ENCODE results near the gene MAGI2. TPM values are rescaled to one million over a fixed set of nuclear protein-coding genes. Genes with fewer than 3 reads are reported as not detected.
"Not testable (repeated sequence)": the region's sequence is repeated elsewhere in the genome, so short reads cannot be mapped to it uniquely, and the experiment has no call there.

Gene MAGI2
- total and polyA plus RNA-seq, 2 donors (not counting 3 experiments of a cell fraction or from before 2014, with no cell fraction given) = 0.28 to 6.0 TPM

GRCh38 chr7:79451580-79451979, 1.9 kb downstream of the MAGI2 start:
- DNase-seq (ENCODE audit: low read depth, low spot score) (no peak), FAIRE-seq (no peak)
- H3K27ac ChIP-seq (ENCODE audit: insufficient read depth, low read depth, low read length) = peak overlapping the region; percentile 78
- no peaks in the 10 kb centered on the region for H4K20me1 ChIP-seq (replicated peaks; ENCODE audit: control insufficient read depth, extremely low read depth, insufficient read depth, low read length)
- ChIA-PET POLR2A (interaction anchor here (0.8 kb wide), 1 partner anchor 16 kb away, joined by 3 read pairs; no protein-coding TSS in a partner anchor), CTCF (interaction anchor here (0.6 to 3.7 kb wide), 5 partner anchors 11 to 894 kb away, joined by 3 to 33 read pairs (median 4); no protein-coding TSS in a partner anchor)
- peak overlapping the region; percentile 89 for H3K4me2 ChIP-seq (ENCODE audit: insufficient read depth, low read length)
- peak overlapping the region; percentile 78 to 84 (median 82) for H3K4me3 ChIP-seq (replicated peaks in 1 of 3; ENCODE audit: insufficient read depth in 1 of 3, low read depth in 1 of 3, low read length in 3 of 3)
- peak overlapping the region; percentile 92 for H3K9ac ChIP-seq (replicated peaks; ENCODE audit: extremely low read depth, insufficient read depth, low read length)
- no TSS peak for BruUV-seq (replicated peaks)
- H3K79me2 ChIP-seq (ENCODE audit: control insufficient read depth, insufficient read depth, low read length) = peaks cover 12% of the 10 kb centered on the region
- H3K4me1 ChIP-seq (ENCODE audit: control insufficient read depth, extremely low read depth, insufficient read depth, low read length) = peaks cover 19% of the 10 kb centered on the region
- no peaks in the 10 kb centered on the region for H3K9me1 ChIP-seq (replicated peaks; ENCODE audit: control insufficient read depth, extremely low read depth, insufficient read depth, low read length)
- intact Hi-C loops (cut with micrococcal nuclease) = loop anchor here (5.0 kb wide), 1 partner anchor 566 kb away; no protein-coding TSS in a partner anchor
- peaks cover 0 to 3% of the 10 kb centered on the region in 2 experiments for H3K36me3 ChIP-seq (ENCODE audit: control insufficient read depth in 2 of 2, extremely low read depth in 1 of 2, insufficient read depth in 2 of 2, low read length in 2 of 2)
- TF ChIP-seq JUN (IDR thresholded peaks at IDR 0.05; ENCODE audit: borderline replicate concordance, insufficient read depth, insufficient read length, low read depth) (no peak), FOS (IDR thresholded peaks at IDR 0.05; ENCODE audit: borderline replicate concordance, insufficient read depth, low read length) (no peak), POLR2A (IDR thresholded peaks at IDR 0.05; ENCODE audit: low read depth, low read length) (no peak), POLR2AphosphoS5 (IDR thresholded peaks at IDR 0.05; ENCODE audit: insufficient read depth, low read depth, low read length) (no peak), MYC (IDR thresholded peaks at IDR 0.05; ENCODE audit: low read depth, low read length) (no peak), GATA2 (IDR thresholded peaks at IDR 0.05; ENCODE audit: insufficient read depth, insufficient read length, low read depth, low read length) (no peak), EZH2 (IDR thresholded peaks at IDR 0.05; ENCODE audit: borderline replicate concordance, low read depth, low read length, severe bottlenecking) (no peak)
- TF ChIP-seq, protein P1, sequence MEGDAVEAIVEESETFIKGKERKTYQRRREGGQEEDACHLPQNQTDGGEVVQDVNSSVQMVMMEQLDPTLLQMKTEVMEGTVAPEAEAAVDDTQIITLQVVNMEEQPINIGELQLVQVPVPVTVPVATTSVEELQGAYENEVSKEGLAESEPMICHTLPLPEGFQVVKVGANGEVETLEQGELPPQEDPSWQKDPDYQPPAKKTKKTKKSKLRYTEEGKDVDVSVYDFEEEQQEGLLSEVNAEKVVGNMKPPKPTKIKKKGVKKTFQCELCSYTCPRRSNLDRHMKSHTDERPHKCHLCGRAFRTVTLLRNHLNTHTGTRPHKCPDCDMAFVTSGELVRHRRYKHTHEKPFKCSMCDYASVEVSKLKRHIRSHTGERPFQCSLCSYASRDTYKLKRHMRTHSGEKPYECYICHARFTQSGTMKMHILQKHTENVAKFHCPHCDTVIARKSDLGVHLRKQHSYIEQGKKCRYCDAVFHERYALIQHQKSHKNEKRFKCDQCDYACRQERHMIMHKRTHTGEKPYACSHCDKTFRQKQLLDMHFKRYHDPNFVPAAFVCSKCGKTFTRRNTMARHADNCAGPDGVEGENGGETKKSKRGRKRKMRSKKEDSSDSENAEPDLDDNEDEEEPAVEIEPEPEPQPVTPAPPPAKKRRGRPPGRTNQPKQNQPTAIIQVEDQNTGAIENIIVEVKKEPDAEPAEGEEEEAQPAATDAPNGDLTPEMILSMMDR (IDR thresholded peaks at IDR 0.05; ENCODE audit: extremely low read depth in 1 of 2, insufficient read depth in 1 of 2, low read depth in 1 of 2, low read length in 2 of 2) = no peak
- TF ChIP-seq, protein P2, sequence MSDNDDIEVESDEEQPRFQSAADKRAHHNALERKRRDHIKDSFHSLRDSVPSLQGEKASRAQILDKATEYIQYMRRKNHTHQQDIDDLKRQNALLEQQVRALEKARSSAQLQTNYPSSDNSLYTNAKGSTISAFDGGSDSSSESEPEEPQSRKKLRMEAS (IDR thresholded peaks at IDR 0.05; ENCODE audit: insufficient read depth, insufficient read length) = no peak
- H3K9me3 ChIP-seq (replicated peaks; ENCODE audit: control insufficient read depth, insufficient read depth, low read length) = no peaks in the 10 kb centered on the region
- no peaks in the 10 kb centered on the region for H3K27me3 ChIP-seq (ENCODE audit: control insufficient read depth in 2 of 2, insufficient read depth in 2 of 2, low read length in 2 of 2)
- H2AFZ ChIP-seq (ENCODE audit: low read depth, low read length) = peak overlapping the region; percentile 94
- dilution Hi-C loops (cut with MboI; ENCODE audit: extremely low pct_ligation_motif_present, low sequenced_read_pairs) = no loop called here

GRCh38 chr7:79442766-79443165, 10.7 kb downstream of the MAGI2 start:
- H3K4me1 ChIP-seq (ENCODE audit: control insufficient read depth, extremely low read depth, insufficient read depth, low read length); H2AFZ ChIP-seq (ENCODE audit: low read depth, low read length); intact Hi-C loops (cut with micrococcal nuclease); H3K4me2 ChIP-seq (ENCODE audit: insufficient read depth, low read length); dilution Hi-C loops (cut with MboI; ENCODE audit: extremely low pct_ligation_motif_present, low sequenced_read_pairs); BruUV-seq (replicated peaks); H3K4me3 ChIP-seq (replicated peaks in 1 of 3; ENCODE audit: insufficient read depth in 1 of 3, low read depth in 1 of 3, low read length in 3 of 3); H3K9me3 ChIP-seq (replicated peaks; ENCODE audit: control insufficient read depth, insufficient read depth, low read length); H3K27ac ChIP-seq (ENCODE audit: insufficient read depth, low read depth, low read length); H3K79me2 ChIP-seq (ENCODE audit: control insufficient read depth, insufficient read depth, low read length); H3K9me1 ChIP-seq (replicated peaks; ENCODE audit: control insufficient read depth, extremely low read depth, insufficient read depth, low read length); H3K9ac ChIP-seq (replicated peaks; ENCODE audit: extremely low read depth, insufficient read depth, low read length); H3K27me3 ChIP-seq (ENCODE audit: control insufficient read depth in 2 of 2, insufficient read depth in 2 of 2, low read length in 2 of 2); H3K36me3 ChIP-seq (ENCODE audit: control insufficient read depth in 2 of 2, extremely low read depth in 1 of 2, insufficient read depth in 2 of 2, low read length in 2 of 2); DNase-seq (ENCODE audit: low read depth, low spot score); POLR2A ChIA-PET; FAIRE-seq; H4K20me1 ChIP-seq (replicated peaks; ENCODE audit: control insufficient read depth, extremely low read depth, insufficient read depth, low read length): not testable (repeated sequence)
- CTCF ChIA-PET = interaction anchor here (1.3 kb wide), 1 partner anchor 12 kb away, joined by 3 read pairs; no protein-coding TSS in a partner anchor
